GM23248 (cell line): ENCODE measurements around the gene SULT1A4. TPM values are rescaled to one million over a fixed set of nuclear protein-coding genes. Genes with fewer than 3 reads are reported as not detected.
"Not testable (repeated sequence)": the region's sequence is repeated elsewhere in the genome, so short reads cannot be mapped to it uniquely, and the experiment has no call there.

Experiments
- DNase-seq: peaks from one replicate; pipeline ENCODE4 v3.0.0-alpha.2; 2015
- H2AFZ ChIP-seq: fragments of 200-600 bp; sonication (generic); 2 replicates; pipeline ENCODE4 v1.6.1; 2016; ENCODE audit warnings: antibody characterized with exemption
- H3F3A ChIP-seq: fragments of 200-600 bp; sonication (generic); 2 replicates; pipeline ENCODE4 v1.6.1; 2016; ENCODE audit warnings: mild to moderate bottlenecking, antibody characterized with exemption, mixed run types; ENCODE audit not compliant: insufficient read depth
- H3K27ac ChIP-seq: fragments of 200-600 bp; sonication (generic); 2 replicates; pipeline ENCODE4 v1.5.1; 2016; ENCODE audit warnings: mild to moderate bottlenecking
- H3K27me3 ChIP-seq: fragments of 200-600 bp; sonication (generic); replicated peaks from 2 replicates; pipeline ENCODE4 v1.6.1; 2016; ENCODE audit warnings: mild to moderate bottlenecking; ENCODE audit not compliant: insufficient read depth
- H3K36me3 ChIP-seq: fragments of 200-600 bp; sonication (generic); 2 replicates; pipeline ENCODE4 v1.6.1; 2016; ENCODE audit warnings: low read depth, mild to moderate bottlenecking
- H3K4me1 ChIP-seq: fragments of 200-600 bp; sonication (generic); 2 replicates; pipeline ENCODE4 v1.6.1; 2016; ENCODE audit warnings: mild to moderate bottlenecking; ENCODE audit not compliant: insufficient read depth
- H3K4me2 ChIP-seq: fragments of 200-600 bp; sonication (generic); one replicate; pipeline ENCODE4 v1.6.1; 2016; ENCODE audit warnings: mild to moderate bottlenecking; ENCODE audit not compliant: unreplicated experiment
- H3K4me3 ChIP-seq: fragments of 200-600 bp; sonication (generic); 2 replicates; pipeline ENCODE4 v1.5.1; 2016; ENCODE audit warnings: mild to moderate bottlenecking
- H3K79me2 ChIP-seq: fragments of 200-600 bp; sonication (generic); 2 replicates; pipeline ENCODE4 v1.6.1; 2016; ENCODE audit warnings: mild to moderate bottlenecking; ENCODE audit not compliant: insufficient read depth
- H3K9ac ChIP-seq: fragments of 200-600 bp; sonication (generic); 2 replicates; pipeline ENCODE4 v1.6.1; 2016; ENCODE audit warnings: mild to moderate bottlenecking
- H3K9me2 ChIP-seq: fragments of 200-600 bp; sonication (generic); 2 replicates; pipeline ENCODE4 v1.6.1; 2016; ENCODE audit warnings: mixed run types, mild to moderate bottlenecking, moderate library complexity; ENCODE audit not compliant: insufficient read depth
- H3K9me3 ChIP-seq: fragments of 200-600 bp; sonication (generic); one replicate; pipeline ENCODE4 v1.6.1; 2017; ENCODE audit warnings: low read depth
- H4K20me1 ChIP-seq: fragments of 200-600 bp; sonication (generic); 2 replicates; pipeline ENCODE4 v1.6.0; 2016; ENCODE audit not compliant: insufficient read depth
- WGBS, 2 experiments: methylation state at CpG; one replicate each; pipeline ENCODE4 v1.1.6; 2015 to 2017; ENCODE audit warnings: low lambda C conversion rate in 2 of 2, low coverage in 1 of 2; ENCODE audit errors: missing lambda C conversion rate in 2 of 2; 5-methylcytosine and 5-hydroxymethylcytosine counted together
- in situ Hi-C: fragments of 300-500 bp; cut with MboI; formaldehyde crosslinking; loops from 2 replicates; pipeline ENCODE4 v1.15.0; 2020
- polyA plus RNA-seq: library from polyadenylated mRNA; unstranded; fragments of >200 nt; fragmentation: Nextera tagmentation; extraction: Ambion mirVana; gene quantifications from 2 replicates; pipeline ENCODE4 v1.2.1, GENCODE V29; 2016
- total RNA-seq: library from RNA; depleted of rRNA; stranded (reverse); fragments of >200 nt; shearing (Covaris generic); gene quantifications from 2 replicates; pipeline ENCODE4 v1.2.3, GENCODE V29; 2014; rRNA removed

The SULT1A4 gene
- total RNA-seq, result 4.6 TPM in 1 of 2 replicates, not detected in the other
- 0.73 and 1.0 TPM in 2 replicates for polyA plus RNA-seq

DNA sequence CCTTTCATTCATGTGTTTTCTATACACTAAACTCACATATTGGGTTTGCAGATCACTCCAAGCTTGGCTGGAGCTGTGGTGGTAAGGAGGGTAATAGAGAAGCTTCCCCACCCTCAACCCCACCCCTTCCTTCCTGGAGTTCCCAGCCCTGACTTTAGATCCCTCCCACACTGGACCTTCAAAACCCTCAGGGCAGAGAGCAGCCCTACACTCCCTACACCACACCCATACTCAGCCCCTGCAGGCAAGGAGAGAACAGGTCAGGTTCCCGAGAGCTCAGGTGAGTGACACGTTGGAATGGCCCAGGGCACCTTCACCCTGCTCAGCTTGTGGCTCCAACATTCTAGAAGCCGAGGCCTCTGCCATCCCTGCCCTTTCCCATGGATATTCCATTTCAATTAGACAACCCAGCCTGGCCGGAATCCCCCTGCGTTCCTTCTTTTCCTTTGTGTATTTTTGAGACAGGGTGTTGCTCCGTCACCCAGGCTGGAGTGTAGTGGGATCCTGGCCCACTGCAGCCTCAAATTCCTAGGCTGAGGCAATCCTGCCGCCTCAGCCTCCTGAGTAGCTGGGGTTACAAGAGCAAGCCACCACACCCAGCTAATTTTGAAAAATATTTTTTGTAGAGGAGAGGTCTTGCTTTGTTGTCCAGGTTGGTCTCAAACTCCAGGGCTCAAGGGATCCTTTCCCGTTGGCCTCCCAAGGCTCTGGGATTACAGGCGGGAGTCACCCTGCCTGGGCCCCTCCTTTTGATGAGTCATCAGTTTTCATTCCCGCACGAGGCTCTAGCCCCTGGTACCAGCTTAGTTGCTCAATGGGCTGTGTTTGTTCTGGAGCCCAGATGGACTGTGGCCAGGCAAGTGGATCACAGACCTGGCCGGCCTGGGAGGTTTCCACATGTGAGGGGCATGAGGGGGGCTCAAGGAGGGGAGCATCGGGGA, at the start of gene SULT1A4:
Gene SULT1A4, plus strand, starts transcription at position 208 of the 941 bp plus-strand sequence. CDS start 1,473 bp downstream, outside the sequence.
- H3K27me3 ChIP-seq, DNase-seq, H4K20me1 ChIP-seq, H3K27ac ChIP-seq, H3K9me2 ChIP-seq, H3K36me3 ChIP-seq, in situ Hi-C loops, H3K4me1 ChIP-seq, H2AFZ ChIP-seq, H3K9ac ChIP-seq, H3K4me3 ChIP-seq, H3K79me2 ChIP-seq, H3F3A ChIP-seq, H3K9me3 ChIP-seq, H3K4me2 ChIP-seq: not testable (repeated sequence)
- no CpG with 5 or more reads among the region's 13 CpGs for WGBS, 2 experiments

DNA sequence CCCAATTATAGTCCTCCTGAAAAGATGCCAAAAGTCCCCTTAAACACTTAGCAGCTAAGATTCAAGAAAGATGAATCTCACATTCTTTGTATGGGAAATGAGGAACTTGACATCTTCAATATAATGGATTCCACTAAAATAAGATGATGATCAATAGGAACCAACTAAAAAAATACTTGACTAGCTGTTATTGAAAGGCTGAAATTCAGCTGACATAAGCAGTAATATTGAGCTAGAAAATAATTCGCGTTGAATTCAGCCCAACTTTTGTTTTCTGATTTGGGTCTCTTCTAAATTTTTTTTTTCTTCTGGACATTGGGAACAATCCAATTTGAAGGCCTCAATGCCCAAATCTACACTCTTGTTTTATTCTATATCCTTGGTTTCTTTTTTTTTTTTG, 36.1 kb upstream of the SULT1A4 start:
- H3K27me3 ChIP-seq, DNase-seq, H3K4me2 ChIP-seq, H3K27ac ChIP-seq, H3K4me3 ChIP-seq, H3K9me2 ChIP-seq, H3K9me3 ChIP-seq, in situ Hi-C loops, H3K9ac ChIP-seq, H3K36me3 ChIP-seq, H3F3A ChIP-seq, H4K20me1 ChIP-seq, H2AFZ ChIP-seq, H3K79me2 ChIP-seq, H3K4me1 ChIP-seq: not testable (repeated sequence)
- 98% methylated on average over 2 of the region's 2 CpGs for WGBS, 2 experiments

DNA sequence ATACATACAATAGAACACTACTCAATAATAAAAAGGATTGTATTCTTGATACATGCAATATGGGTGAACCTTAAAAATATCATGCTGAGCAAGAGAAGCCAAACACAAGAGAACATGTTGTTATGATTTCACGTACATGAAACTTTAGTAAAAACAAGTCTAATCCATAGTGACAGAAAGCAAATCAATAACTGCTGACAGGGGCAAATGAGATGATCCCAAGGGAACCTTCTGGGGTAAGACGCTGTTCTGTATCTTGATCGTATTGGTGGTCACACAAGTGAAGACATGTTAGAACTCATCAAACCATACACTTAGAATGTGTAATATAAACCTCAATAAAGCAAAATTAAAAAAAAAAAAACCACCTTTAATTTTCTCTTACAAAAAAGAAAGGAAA, 34.3 kb upstream of the SULT1A4 start:
- H3K9me3 ChIP-seq, H3F3A ChIP-seq, H4K20me1 ChIP-seq, H3K79me2 ChIP-seq, H3K27ac ChIP-seq, H3K4me3 ChIP-seq, DNase-seq, in situ Hi-C loops, H3K4me2 ChIP-seq, H3K36me3 ChIP-seq, H3K4me1 ChIP-seq, H3K27me3 ChIP-seq, H2AFZ ChIP-seq, H3K9ac ChIP-seq, H3K9me2 ChIP-seq: not testable (repeated sequence)
- WGBS, 2 experiments, result 99 to 100% methylated on average over 3 of the region's 3 CpGs

DNA sequence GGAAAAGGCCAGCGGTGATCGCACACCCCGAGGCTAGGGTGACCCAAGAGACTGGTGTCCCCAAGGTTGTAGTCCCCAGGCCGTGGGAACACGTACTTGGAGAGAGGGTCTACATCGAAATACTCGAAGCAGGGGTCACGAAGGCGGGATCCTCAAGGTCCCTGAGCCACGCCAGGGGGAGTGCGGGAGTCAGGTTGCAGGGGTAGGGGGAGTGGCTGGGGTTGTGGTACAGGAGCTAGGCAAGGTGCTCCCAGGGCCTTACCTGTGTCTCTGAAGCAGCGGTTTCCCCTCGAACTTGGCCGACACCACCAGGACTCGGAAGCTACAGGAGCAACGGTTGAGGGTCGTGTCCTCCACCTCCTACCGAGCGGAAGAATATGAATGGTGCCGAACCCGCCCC, 6.0 kb upstream of the SULT1A4 start:
- WGBS, 2 experiments, result no CpG with 5 or more reads among the region's 21 CpGs
- H3K4me2 ChIP-seq, H3K9me3 ChIP-seq, H3F3A ChIP-seq, H2AFZ ChIP-seq, H3K27me3 ChIP-seq, H3K79me2 ChIP-seq, H3K9ac ChIP-seq, H4K20me1 ChIP-seq, H3K4me1 ChIP-seq, H3K36me3 ChIP-seq, H3K9me2 ChIP-seq, H3K4me3 ChIP-seq, H3K27ac ChIP-seq, in situ Hi-C loops, DNase-seq: not testable (repeated sequence)

DNA sequence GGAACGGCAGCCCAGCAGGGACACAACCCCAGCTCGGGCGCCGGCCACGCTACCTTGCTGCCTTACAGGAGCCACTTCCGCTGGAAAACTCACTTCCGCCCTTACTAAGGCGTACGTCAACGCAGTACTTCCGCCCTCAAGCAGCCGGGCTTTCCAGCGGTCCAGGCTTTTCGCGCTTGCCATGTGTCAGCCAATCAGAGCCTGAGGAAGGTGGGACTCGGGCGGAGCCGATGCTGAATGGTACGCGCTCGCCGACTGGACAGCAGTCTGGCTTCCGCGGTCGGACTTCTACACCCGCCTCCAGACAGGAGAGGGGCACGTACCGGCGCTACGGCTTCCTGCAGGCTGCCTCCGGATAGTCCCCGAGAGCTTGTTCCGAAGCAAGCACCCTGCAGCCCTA, 5.4 kb upstream of the SULT1A4 start, which contains the start of the genes BOLA2 and SLX1B:
Gene BOLA2, minus strand, starts transcription at position 83 of the 400 bp plus-strand sequence. CDS start 98 bp downstream, outside the sequence.
Gene SLX1B, plus strand, starts transcription at position 265 of the 400 bp plus-strand sequence.
- H3K4me3 ChIP-seq, in situ Hi-C loops, H3K4me2 ChIP-seq, DNase-seq, H3K36me3 ChIP-seq, H3K9me2 ChIP-seq, H2AFZ ChIP-seq, H3F3A ChIP-seq, H3K27ac ChIP-seq, H3K27me3 ChIP-seq, H3K9me3 ChIP-seq, H4K20me1 ChIP-seq, H3K9ac ChIP-seq, H3K4me1 ChIP-seq, H3K79me2 ChIP-seq: not testable (repeated sequence)
- no CpG with 5 or more reads among the region's 33 CpGs for WGBS, 2 experiments

DNA sequence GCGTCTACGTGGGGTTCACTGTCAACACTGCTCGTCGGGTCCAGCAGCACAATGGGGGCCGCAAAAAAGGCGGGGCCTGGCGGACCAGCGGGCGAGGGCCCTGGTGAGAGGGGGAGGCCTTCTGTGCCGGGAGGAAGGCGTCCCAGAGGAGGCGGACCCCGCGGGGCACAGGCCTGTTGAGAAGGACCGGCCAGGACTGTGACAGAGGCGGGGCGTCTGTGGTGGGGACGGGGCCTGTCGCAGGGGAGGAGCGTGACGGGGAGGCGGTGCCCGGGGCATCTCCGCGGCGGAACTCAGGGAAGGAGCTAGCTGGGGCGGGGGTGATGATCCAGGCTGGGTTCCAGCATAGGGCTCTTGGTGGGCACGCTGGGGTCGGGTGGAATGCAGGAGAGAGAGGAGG, 4.9 kb upstream of the SULT1A4 start:
- H3K27ac ChIP-seq, H3K27me3 ChIP-seq, H3K9me2 ChIP-seq, H3K9ac ChIP-seq, H3F3A ChIP-seq, DNase-seq, H3K4me3 ChIP-seq, H3K79me2 ChIP-seq, in situ Hi-C loops, H4K20me1 ChIP-seq, H2AFZ ChIP-seq, H3K4me1 ChIP-seq, H3K4me2 ChIP-seq, H3K9me3 ChIP-seq, H3K36me3 ChIP-seq: not testable (repeated sequence)
- no CpG with 5 or more reads among the region's 29 CpGs for WGBS, 2 experiments

DNA sequence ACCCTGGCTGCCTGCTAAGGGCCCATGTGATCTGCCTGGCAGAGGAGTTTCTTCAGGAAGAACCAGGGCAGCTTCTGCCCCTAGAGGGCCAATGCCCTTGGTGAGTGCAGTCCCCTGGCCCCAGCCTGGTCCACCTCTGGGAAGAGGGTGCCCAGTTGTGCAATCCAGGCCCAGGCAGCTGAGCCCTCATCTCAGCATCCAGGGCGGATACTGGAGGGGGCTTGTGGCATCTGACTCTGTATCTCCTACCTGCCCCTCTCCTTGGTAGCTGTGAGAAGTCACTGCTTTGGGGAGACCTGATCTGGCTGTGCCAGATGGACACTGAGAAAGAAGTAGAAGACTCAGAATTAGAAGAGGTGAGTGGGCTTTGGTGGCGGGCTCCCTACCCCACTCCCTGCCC, 2.1 kb upstream of the SULT1A4 start:
- WGBS, 2 experiments, result 85% methylated on average over 1 of the region's 2 CpGs

More for the DNA sequence above, 2.1 kb upstream of the SULT1A4 start:
- H3K9me2 ChIP-seq, H4K20me1 ChIP-seq, H3K4me1 ChIP-seq, H3K27me3 ChIP-seq, H2AFZ ChIP-seq, H3K4me3 ChIP-seq, DNase-seq, H3K27ac ChIP-seq, H3K9ac ChIP-seq, H3K36me3 ChIP-seq, in situ Hi-C loops, H3K79me2 ChIP-seq, H3F3A ChIP-seq, H3K4me2 ChIP-seq, H3K9me3 ChIP-seq: not testable (repeated sequence)
